Measurements from ENCODE around the gene NFYA. TPM values are rescaled to one million over a fixed set of nuclear protein-coding genes. Genes with fewer than 3 reads are reported as not detected.

Gene NFYA
- total RNA-seq, 1 experiment from 2014 or later = 31.9 TPM

- no peaks in the 10 kb centered on the region for H3K9me3 ChIP-seq (ENCODE audit: insufficient read depth, low read depth)
- H3K4me1 ChIP-seq (replicated peaks; ENCODE audit: insufficient read depth) = no peaks in the 10 kb centered on the region
- no peak overlapping the region for H3K4me2 ChIP-seq
- no peaks in the 10 kb centered on the region for H3K9me2 ChIP-seq (ENCODE audit: insufficient read depth)
- no peak overlapping the region for H3K4me3 ChIP-seq
- no peak for DNase-seq
- H3K79me2 ChIP-seq (ENCODE audit: low read depth) = no peaks in the 10 kb centered on the region
- H2AFZ ChIP-seq = no peak overlapping the region
- no peaks in the 10 kb centered on the region for H3F3A ChIP-seq (ENCODE audit: insufficient read depth, low read depth)
- H4K20me1 ChIP-seq (ENCODE audit: insufficient read depth) = no peaks in the 10 kb centered on the region
- CTCF ChIA-PET = no interaction called here
- no peak for TF ChIP-seq EZH2 (IDR thresholded peaks at IDR 0.05; ENCODE audit: low read depth)
- no peak for TF ChIP-seq CTCF (conservative IDR thresholded peaks at IDR 0.05)
- no TSS peak for BruUV-seq (replicated peaks)
- POLR2A ChIA-PET (ENCODE audit: unreplicated experiment) = no interaction called here
- H3K36me3 ChIP-seq (ENCODE audit: low read depth) = no peaks in the 10 kb centered on the region
- H3K27ac ChIP-seq = no peak overlapping the region
- intact Hi-C loops (cut with micrococcal nuclease; ENCODE audit: unreplicated experiment) = no loop called here
- no peaks in the 10 kb centered on the region; the same call in 1 of the 2 replicates for H3K27me3 ChIP-seq (ENCODE audit: insufficient read depth, low read depth)
Measured at GRCh38 chr6:41147917-41148316, 75.1 kb downstream of the NFYA start.

Other genes starting within 250 kb of the NFYA start
- gene UNC5CL, start 33.8 kb upstream of the NFYA start, total RNA-seq (2021) = 1.7 and 2.1 TPM in 2 replicates
- gene TSPO2, start 30.5 kb upstream of the NFYA start, total RNA-seq (2021) = not detected in 2 replicates
- not detected in 2 replicates for gene APOBEC2, start 19.8 kb upstream of the NFYA start, total RNA-seq (2021)
- 30.7 and 35.0 TPM in 2 replicates for gene OARD1, start 618 bp upstream of the NFYA start, total RNA-seq (2021)
- gene TREML1, start 81.4 kb downstream of the NFYA start, total RNA-seq (2021) = not detected in 2 replicates
- gene TREM2, start 90.1 kb downstream of the NFYA start, total RNA-seq (2021) = not detected in 2 replicates
- not detected in 2 replicates for gene TREML2, start 128.2 kb downstream of the NFYA start, total RNA-seq (2021)
- gene TREML4, start 155.4 kb downstream of the NFYA start, total RNA-seq (2021) = not detected in 2 replicates
- not detected in 2 replicates for gene TREM1, start 213.7 kb downstream of the NFYA start, total RNA-seq (2021)